K562 (cell line): ENCODE data around the gene TSPAN1. TPM values are rescaled to one million over a fixed set of nuclear protein-coding genes. Genes with fewer than 3 reads are reported as not detected.

Experiments
- CBX8 ChIP-seq: fragments of 200-600 bp; sonication (generic); IDR thresholded peaks from 2 replicates; pipeline ENCODE4 v1.6.1; 2012; ENCODE audit warnings: borderline replicate concordance, mixed run types, low read depth, mild to moderate bottlenecking, moderate library complexity, mixed read lengths, low read length, control low read depth, inconsistent platforms; ENCODE audit not compliant: poor library complexity, severe bottlenecking; ENCODE audit errors: extremely low read depth
- DIDO1 ChIP-seq: fragments of 450-650 bp; IDR thresholded peaks from 2 replicates; pipeline ENCODE4 v1.6.1; 2016; ENCODE audit warnings: low read depth, missing biosample characterization, missing genetic modification characterization
- ETS2 ChIP-seq: IDR thresholded peaks from 2 replicates; pipeline ENCODE4 v1.6.1; 2016; ENCODE audit warnings: borderline replicate concordance, missing genetic modification characterization, mild to moderate bottlenecking, moderate library complexity, missing compliant biosample characterization; ENCODE audit not compliant: poor library complexity, severe bottlenecking
- FOXP1 ChIP-seq: sonication (generic); formaldehyde crosslinking; IDR thresholded peaks from 2 replicates; pipeline ENCODE4 v1.8.0; 2022; ENCODE audit warnings: mild to moderate bottlenecking, missing genetic modification reagents
- GATA2 ChIP-seq: sonication (generic); formaldehyde crosslinking; IDR thresholded peaks from 2 replicates; pipeline ENCODE4 v1.4.0; 2020; ENCODE audit warnings: mild to moderate bottlenecking, missing genetic modification reagents
- HDAC2 ChIP-seq: fragments of 450-650 bp; IDR thresholded peaks from 2 replicates; pipeline ENCODE4 v1.6.1; 2016; ENCODE audit warnings: mild to moderate bottlenecking
- MEIS2 ChIP-seq: fragments of 450-650 bp; IDR thresholded peaks from 2 replicates; pipeline ENCODE4 v1.6.1; 2014; ENCODE audit warnings: mild to moderate bottlenecking; ENCODE audit not compliant: partially characterized antibody
- MIER1 ChIP-seq: fragments of 450-650 bp; IDR thresholded peaks from 2 replicates; pipeline ENCODE4 v1.6.1; 2016; ENCODE audit warnings: antibody characterized with exemption, mild to moderate bottlenecking, low read depth
- OTX1 ChIP-seq: fragments of 450-650 bp; formaldehyde crosslinking; IDR thresholded peaks from 2 replicates; pipeline ENCODE4 v1.4.0; 2022; ENCODE audit warnings: mild to moderate bottlenecking
- SREBF1 ChIP-seq: fragments of 150-350 bp; IDR thresholded peaks from 2 replicates; pipeline ENCODE4 v1.6.1; 2014; ENCODE audit warnings: antibody characterized with exemption, low read depth, low read length, borderline replicate concordance
- TEAD4 ChIP-seq, 2 experiments: sonication (generic) in 1 of 2; formaldehyde crosslinking in 1 of 2; IDR thresholded peaks; 2 replicates each; pipeline versions ENCODE4 v1.6.1 to v1.8.0; 2012 to 2022; ENCODE audit warnings: borderline replicate concordance in 1 of 2, inconsistent platforms in 1 of 2, low read length in 1 of 2, mild to moderate bottlenecking in 1 of 2, missing genetic modification reagents in 1 of 2
- ZBTB7A ChIP-seq: IDR thresholded peaks from 2 replicates; pipeline ENCODE4 v1.6.1; 2011; ENCODE audit warnings: low read depth, mild to moderate bottlenecking, low read length, moderate library complexity, borderline replicate concordance; ENCODE audit not compliant: control insufficient read depth
- ZKSCAN8 ChIP-seq: fragments of 200-800 bp; sonication (Bioruptor generic); IDR thresholded peaks from 2 replicates; pipeline ENCODE4 v1.6.1; 2016; ENCODE audit warnings: missing genetic modification characterization, missing compliant biosample characterization
- ZNF121 ChIP-seq: sonication (generic); formaldehyde crosslinking; conservative IDR thresholded peaks from 2 replicates; pipeline ENCODE4 v1.8.0; 2022; ENCODE audit warnings: missing genetic modification reagents
- ZNF431 ChIP-seq: sonication (generic); formaldehyde crosslinking; IDR thresholded peaks from 2 replicates; pipeline ENCODE4 v1.8.0; 2022; ENCODE audit warnings: mild to moderate bottlenecking, missing genetic modification reagents
- polyA plus RNA-seq, 8 experiments: library from polyadenylated mRNA; depleted of rRNA in 4 of 8; stranded (reverse) in 5 of 8; unstranded in 3 of 8; fragments of >200 nt; fragmentation: Nextera tagmentation in 2 of 8; fragmentation: Illumina TruSeq in 1 of 8; extraction: Ambion mirVana in 2 of 8; extraction: Trizol in 1 of 8; gene quantifications; 2 replicates each; pipeline versions ENCODE4 v1.2.1 to v1.2.3, GENCODE V29; 2011 to 2014; ENCODE audit warnings: inconsistent platforms in 1 of 8, missing spikeins in 1 of 8
- total RNA-seq, 7 experiments: library from RNA; depleted of rRNA in 6 of 7; stranded (reverse); fragments of >200 nt in 6 of 7; fragmentation: Illumina TruSeq in 2 of 7; extraction: Trizol in 2 of 7; gene quantifications; 2 replicates each; pipeline versions ENCODE4 v1.2.1 to v1.2.3, GENCODE V29; 2011 to 2021; ENCODE audit warnings: low replicate concordance in 1 of 7
- TF ChIP-seq, protein P1 (sequence below): fragments of 250-450 bp; sonication (Bioruptor Pico); IDR thresholded peaks from 2 replicates; pipeline ENCODE4 v1.8.0; 2022; ENCODE audit warnings: inconsistent platforms
- TF ChIP-seq, protein P2 (sequence below): fragments of 200-800 bp; sonication (Bioruptor generic); IDR thresholded peaks from 2 replicates; pipeline ENCODE4 v1.6.1; 2017; ENCODE audit warnings: missing genetic modification characterization, missing compliant biosample characterization
- TF ChIP-seq, protein P3 (sequence below): fragments of 450-650 bp; IDR thresholded peaks from 2 replicates; pipeline ENCODE4 v1.6.1; 2016; ENCODE audit warnings: antibody characterized with exemption
- TF ChIP-seq, protein P4 (sequence below): fragments of 250-450 bp; sonication (Bioruptor Pico); IDR thresholded peaks from 2 replicates; pipeline ENCODE4 v1.5.0; 2022; ENCODE audit warnings: mild to moderate bottlenecking

Gene TSPAN1
- total and polyA plus RNA-seq, 9 of the 15 experiments (the other 6 are each of a cell fraction or from before 2014, with no cell fraction given) = 0.58 TPM; not detected in 8

DNA sequence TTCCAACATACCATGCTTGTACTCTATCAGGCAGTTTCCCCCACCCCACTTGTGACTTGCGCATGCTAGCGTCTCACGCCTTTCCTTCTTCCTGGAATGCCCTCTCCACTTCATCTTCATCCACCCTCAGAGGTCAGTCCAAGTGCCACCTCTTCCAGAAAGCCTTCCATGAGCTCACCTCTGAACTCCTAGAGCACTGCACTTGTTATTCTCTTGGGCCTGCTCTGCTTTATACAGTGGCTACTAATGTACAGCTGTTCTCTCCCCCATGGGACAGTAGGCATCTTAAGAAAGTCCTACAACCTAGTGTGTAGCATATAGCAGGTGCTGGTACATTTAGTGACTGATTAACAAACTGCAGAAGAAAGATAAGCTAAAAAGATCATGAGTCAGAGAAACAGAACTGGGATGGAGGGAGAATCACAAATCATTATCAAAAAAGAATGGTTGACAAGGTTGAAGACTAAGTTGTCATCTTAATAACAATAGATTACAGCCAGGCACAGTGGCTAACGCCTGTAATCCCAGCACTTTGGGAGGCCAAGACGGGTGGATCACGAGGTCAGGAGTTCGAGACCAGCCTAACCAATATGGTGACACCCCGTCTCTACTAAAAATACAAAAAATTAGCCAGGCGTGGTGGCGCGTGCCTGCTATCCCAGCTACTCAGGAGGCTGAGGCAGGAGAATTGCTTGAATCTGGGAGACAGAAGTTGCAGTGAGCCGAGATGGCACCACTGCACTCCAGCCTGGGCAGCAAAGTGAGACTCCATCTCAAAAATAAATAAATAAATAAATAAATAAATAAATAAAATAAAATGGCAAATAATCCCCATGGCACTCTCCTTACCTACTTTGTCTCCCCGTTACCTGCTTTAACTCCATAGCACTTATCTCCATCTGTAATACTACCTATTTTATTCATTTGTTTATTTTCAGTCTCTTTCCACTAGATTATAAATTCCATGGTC is 16.3 kb upstream of the TSPAN1 start (continued):
- TF ChIP-seq ZBTB7A = no peak
- TF ChIP-seq, protein P1, sequence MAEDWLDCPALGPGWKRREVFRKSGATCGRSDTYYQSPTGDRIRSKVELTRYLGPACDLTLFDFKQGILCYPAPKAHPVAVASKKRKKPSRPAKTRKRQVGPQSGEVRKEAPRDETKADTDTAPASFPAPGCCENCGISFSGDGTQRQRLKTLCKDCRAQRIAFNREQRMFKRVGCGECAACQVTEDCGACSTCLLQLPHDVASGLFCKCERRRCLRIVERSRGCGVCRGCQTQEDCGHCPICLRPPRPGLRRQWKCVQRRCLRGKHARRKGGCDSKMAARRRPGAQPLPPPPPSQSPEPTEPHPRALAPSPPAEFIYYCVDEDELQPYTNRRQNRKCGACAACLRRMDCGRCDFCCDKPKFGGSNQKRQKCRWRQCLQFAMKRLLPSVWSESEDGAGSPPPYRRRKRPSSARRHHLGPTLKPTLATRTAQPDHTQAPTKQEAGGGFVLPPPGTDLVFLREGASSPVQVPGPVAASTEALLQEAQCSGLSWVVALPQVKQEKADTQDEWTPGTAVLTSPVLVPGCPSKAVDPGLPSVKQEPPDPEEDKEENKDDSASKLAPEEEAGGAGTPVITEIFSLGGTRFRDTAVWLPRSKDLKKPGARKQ = no peak
- TF ChIP-seq, protein P2, sequence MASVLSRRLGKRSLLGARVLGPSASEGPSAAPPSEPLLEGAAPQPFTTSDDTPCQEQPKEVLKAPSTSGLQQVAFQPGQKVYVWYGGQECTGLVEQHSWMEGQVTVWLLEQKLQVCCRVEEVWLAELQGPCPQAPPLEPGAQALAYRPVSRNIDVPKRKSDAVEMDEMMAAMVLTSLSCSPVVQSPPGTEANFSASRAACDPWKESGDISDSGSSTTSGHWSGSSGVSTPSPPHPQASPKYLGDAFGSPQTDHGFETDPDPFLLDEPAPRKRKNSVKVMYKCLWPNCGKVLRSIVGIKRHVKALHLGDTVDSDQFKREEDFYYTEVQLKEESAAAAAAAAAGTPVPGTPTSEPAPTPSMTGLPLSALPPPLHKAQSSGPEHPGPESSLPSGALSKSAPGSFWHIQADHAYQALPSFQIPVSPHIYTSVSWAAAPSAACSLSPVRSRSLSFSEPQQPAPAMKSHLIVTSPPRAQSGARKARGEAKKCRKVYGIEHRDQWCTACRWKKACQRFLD (CRISPR knock-in tag) = peak; percentile 97
- TF ChIP-seq, protein P3, sequence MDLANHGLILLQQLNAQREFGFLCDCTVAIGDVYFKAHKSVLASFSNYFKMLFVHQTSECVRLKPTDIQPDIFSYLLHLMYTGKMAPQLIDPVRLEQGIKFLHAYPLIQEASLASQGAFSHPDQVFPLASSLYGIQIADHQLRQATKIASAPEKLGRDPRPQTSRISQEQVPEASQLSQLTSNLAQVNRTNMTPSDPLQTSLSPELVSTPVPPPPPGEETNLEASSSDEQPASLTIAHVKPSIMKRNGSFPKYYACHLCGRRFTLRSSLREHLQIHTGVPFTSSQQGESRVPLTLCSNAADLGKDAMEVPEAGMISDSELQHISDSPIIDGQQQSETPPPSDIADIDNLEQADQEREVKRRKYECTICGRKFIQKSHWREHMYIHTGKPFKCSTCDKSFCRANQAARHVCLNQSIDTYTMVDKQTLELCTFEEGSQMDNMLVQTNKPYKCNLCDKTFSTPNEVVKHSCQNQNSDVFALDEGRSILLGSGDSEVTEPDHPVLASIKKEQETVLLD = peak; percentile 87; the same call in 1 of the 2 replicates
- peak; percentile 99 for TF ChIP-seq HDAC2
- TF ChIP-seq GATA2 = peak; percentile 98
- TF ChIP-seq, protein P4, sequence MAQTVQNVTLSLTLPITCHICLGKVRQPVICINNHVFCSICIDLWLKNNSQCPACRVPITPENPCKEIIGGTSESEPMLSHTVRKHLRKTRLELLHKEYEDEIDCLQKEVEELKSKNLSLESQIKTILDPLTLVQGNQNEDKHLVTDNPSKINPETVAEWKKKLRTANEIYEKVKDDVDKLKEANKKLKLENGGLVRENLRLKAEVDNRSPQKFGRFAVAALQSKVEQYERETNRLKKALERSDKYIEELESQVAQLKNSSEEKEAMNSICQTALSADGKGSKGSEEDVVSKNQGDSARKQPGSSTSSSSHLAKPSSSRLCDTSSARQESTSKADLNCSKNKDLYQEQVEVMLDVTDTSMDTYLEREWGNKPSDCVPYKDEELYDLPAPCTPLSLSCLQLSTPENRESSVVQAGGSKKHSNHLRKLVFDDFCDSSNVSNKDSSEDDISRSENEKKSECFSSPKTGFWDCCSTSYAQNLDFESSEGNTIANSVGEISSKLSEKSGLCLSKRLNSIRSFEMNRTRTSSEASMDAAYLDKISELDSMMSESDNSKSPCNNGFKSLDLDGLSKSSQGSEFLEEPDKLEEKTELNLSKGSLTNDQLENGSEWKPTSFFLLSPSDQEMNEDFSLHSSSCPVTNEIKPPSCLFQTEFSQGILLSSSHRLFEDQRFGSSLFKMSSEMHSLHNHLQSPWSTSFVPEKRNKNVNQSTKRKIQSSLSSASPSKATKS = no peak
- TF ChIP-seq FOXP1 (CRISPR knock-in tag) = no peak; the same call in 1 of the 2 replicates
- TF ChIP-seq TEAD4 (IDR thresholded peaks at IDR 0.05; ENCODE audit: low read length) = peak; percentile 99
- TF ChIP-seq TEAD4 (CRISPR knock-in tag; IDR thresholded peaks at IDR 0.05; ENCODE audit: borderline replicate concordance) = no peak
- peak; percentile 70 for TF ChIP-seq MIER1
- no peak for TF ChIP-seq ETS2 (tag)
- TF ChIP-seq MEIS2 = peak; percentile 100
- TF ChIP-seq ZNF121 (CRISPR knock-in tag) = no peak
- TF ChIP-seq CBX8 = no peak
- no peak for TF ChIP-seq SREBF1
- TF ChIP-seq OTX1 = no peak
- peak; percentile 36; the same call in 1 of the 2 replicates for TF ChIP-seq ZNF431 (CRISPR knock-in tag)
- peak; percentile 86 for TF ChIP-seq ZKSCAN8 (CRISPR knock-in tag)
- 0 out of 2 replicates have a peak, but pooled peaks have one; percentile 12 for TF ChIP-seq DIDO1 (tag)
